Left lung (tissue), 10 donors: ENCODE data around the gene FAM20C. TPM values are rescaled to one million over a fixed set of nuclear protein-coding genes. Genes with fewer than 3 reads are reported as not detected.

Experiments used
- ATAC-seq: fragments of 200-7000 bp; cut with Tn5 transposase; one replicate; pipeline ENCODE4 v1.9.1; 2020; ENCODE audit warnings: moderate library complexity
- DNase-seq, 4 donors: peaks; one replicate each; pipeline ENCODE4 v3.0.0-alpha.2; 2013 to 2020
- H3K27ac ChIP-seq, 2 donors: fragments of 200-600 bp; sonication (generic) in 1 of 2; one replicate each; pipeline versions ENCODE4 v1.5.0 to v1.8.0; 2020 to 2021
- H3K27me3 ChIP-seq, 2 donors: fragments of 200-600 bp; sonication (generic) in 1 of 2; one replicate each; pipeline versions ENCODE4 v1.5.0 to v1.8.0; 2020 to 2021
- H3K36me3 ChIP-seq, 2 donors: fragments of 200-600 bp; sonication (generic) in 1 of 2; one replicate each; pipeline versions ENCODE4 v1.5.0 to v1.8.0; 2020 to 2021
- H3K4me1 ChIP-seq, 2 donors: fragments of 200-600 bp; one replicate each; pipeline ENCODE4 v1.8.0; 2021
- H3K4me3 ChIP-seq, 2 donors: fragments of 200-600 bp; sonication (generic) in 1 of 2; one replicate each; pipeline versions ENCODE4 v1.5.0 to v1.8.0; 2020 to 2021; ENCODE audit warnings: mild to moderate bottlenecking in 1 of 2
- H3K9me3 ChIP-seq, 2 donors: fragments of 200-600 bp; sonication (generic) in 1 of 2; one replicate each; pipeline versions ENCODE4 v1.5.0 to v1.8.0; 2020 to 2021
- CTCF ChIP-seq, 2 donors: fragments of 200-600 bp; sonication (generic) in 1 of 2; IDR thresholded peaks; one replicate each; pipeline versions ENCODE4 v1.5.0 to v1.8.0; 2021; ENCODE audit warnings: antibody characterized with exemption in 2 of 2
- intact Hi-C, 2 donors: fragments of 100-400 bp; cut with DNase I; formaldehyde crosslinking; loops; one replicate each; pipeline versions ENCODE4 v1.11.2 to v1.14.2; 2022
- polyA plus RNA-seq, 6 donors: library from polyadenylated mRNA; unstranded; fragments of 120-200 nt; gene quantifications; one replicate each; pipeline ENCODE4 v1.2.1, GENCODE V29; 2013; ENCODE audit not compliant: insufficient read length in 6 of 6
- total RNA-seq, 2 donors: library from RNA; stranded (reverse); fragmentation: NEBNext Ultra II Directional; extraction: Animal tissue kit (Norgen Biotek cat#: 25700); gene quantifications; one replicate each; pipeline ENCODE4 v1.2.1, GENCODE V29; 2021
- donor health status: DM: no; HTN: yes; CAD: no.
- donor health status: DM: no; HTN: no; CAD: no.

Gene FAM20C
- total and polyA plus RNA-seq, 8 donors, result 21.2 to 75.5 (median 31.8) TPM

- peaks cover 12 to 26% of the 10 kb centered on the region in 2 donors for H3K4me1 ChIP-seq
- intact Hi-C loops, result no loop called here
- no peak overlapping the region for H3K4me3 ChIP-seq
These were observed 46.5 kb upstream of the FAM20C start for GRCh38 chr7:145863-146262.

GRCh38 chr7:148543-148931 is 43.8 kb upstream of the FAM20C start:
- no peaks in the 10 kb centered on the region for H3K36me3 ChIP-seq
- H3K4me3 ChIP-seq, result peak overlapping the region; percentile 47 to 59
- H3K9me3 ChIP-seq, result no peaks in the 10 kb centered on the region
- ATAC-seq (no peak), DNase-seq (no peak)
- no peaks in the 10 kb centered on the region for H3K27me3 ChIP-seq
- peak overlapping the region; percentile 95 to 99 for H3K27ac ChIP-seq
- intact Hi-C loops, result no loop called here
- no peak for TF ChIP-seq CTCF (IDR thresholded peaks at IDR 0.05)
- peaks cover 12 to 39% of the 10 kb centered on the region in 2 donors for H3K4me1 ChIP-seq

More at GRCh38 chr7:145863-146262, 46.5 kb upstream of the FAM20C start:
- no peak for TF ChIP-seq CTCF (IDR thresholded peaks at IDR 0.05)
- no peaks in the 10 kb centered on the region for H3K36me3 ChIP-seq
- no peak overlapping the region for H3K27ac ChIP-seq
- DNase-seq (no peak), ATAC-seq (no peak)
- peaks cover 0 to 1% of the 10 kb centered on the region in 2 donors for H3K27me3 ChIP-seq
- H3K9me3 ChIP-seq, result no peaks in the 10 kb centered on the region

- Histone ChIP-seq H3K4me3 (peak overlapping the region; percentile 47 to 59), H3K27ac (peak overlapping the region; percentile 95 to 99), H3K27me3 (no peaks in the 10 kb centered on the region), H3K9me3 (no peaks in the 10 kb centered on the region), H3K4me1 (peaks cover 12 to 35% of the 10 kb centered on the region in 2 donors), H3K36me3 (no peaks in the 10 kb centered on the region)
- intact Hi-C loops, result no loop called here
- DNase-seq (peak; percentile 98 to 100 (median 99)), ATAC-seq (peak; percentile 96)
- no peak for TF ChIP-seq CTCF (IDR thresholded peaks at IDR 0.05)
These were observed 43.2 kb upstream of the FAM20C start for GRCh38 chr7:148932-149790.

- peaks cover 12 to 34% of the 10 kb centered on the region in 2 donors for H3K4me1 ChIP-seq
- TF ChIP-seq CTCF (IDR thresholded peaks at IDR 0.05), result no peak
- H3K27me3 ChIP-seq, result no peaks in the 10 kb centered on the region
- no peaks in the 10 kb centered on the region for H3K36me3 ChIP-seq
- H3K27ac ChIP-seq, result peak overlapping the region; percentile 95 to 99
- ATAC-seq (peak; percentile 55), DNase-seq (peak in 3 of 4 donors; percentile 43 to 89 (median 71))
- peak overlapping the region; percentile 47 to 59 for H3K4me3 ChIP-seq
- no peaks in the 10 kb centered on the region for H3K9me3 ChIP-seq
- intact Hi-C loops, result no loop called here
These were observed 42.4 kb upstream of the FAM20C start for GRCh38 chr7:149791-150636.

- peak overlapping the region in 1 of 2 donors; percentile 59 for H3K4me3 ChIP-seq
These were observed 41.6 kb upstream of the FAM20C start for GRCh38 chr7:150811-151221.

More at GRCh38 chr7:150811-151221, 41.6 kb upstream of the FAM20C start:
- H3K27me3 ChIP-seq, result no peaks in the 10 kb centered on the region
- peak in 3 of 4 donors; percentile 29 to 79 (median 74) for DNase-seq
- no peaks in the 10 kb centered on the region for H3K9me3 ChIP-seq
- no peaks in the 10 kb centered on the region for H3K36me3 ChIP-seq
- ATAC-seq, result peak; percentile 1
- intact Hi-C loops, result no loop called here
- TF ChIP-seq CTCF (IDR thresholded peaks at IDR 0.05), result no peak
- H3K27ac ChIP-seq, result peak overlapping the region; percentile 95 to 99
- H3K4me1 ChIP-seq, result peaks cover 12 to 34% of the 10 kb centered on the region in 2 donors
